GM19324 (cell line): ENCODE results near the gene PRKACB.
"Not testable (repeated sequence)": the region's sequence is repeated elsewhere in the genome, so short reads cannot be mapped to it uniquely, and the experiment has no call there.

Source experiments
- ATAC-seq: cut with Tn5 transposase; IDR thresholded peaks from one replicate; pipeline ENCODE4 v1.9.1; 2021; ENCODE audit warnings: mild to moderate bottlenecking, moderate library complexity; ENCODE audit not compliant: unreplicated experiment, low FRiP score

The PRKACB gene

GRCh38 chr1:84143796-84144565, at the start of gene PRKACB:
TSS of gene PRKACB (plus strand) at chr1:84144271. CDS start at chr1:84144362, 91 bp downstream.
- peak; percentile 83 for ATAC-seq

GRCh38 chr1:84095308-84095707, 48.8 kb upstream of the PRKACB start:
- ATAC-seq, result no peak

GRCh38 chr1:84096176-84096575, 47.9 kb upstream of the PRKACB start:
- ATAC-seq, result no peak

- ATAC-seq, result no peak
Observed at GRCh38 chr1:84101204-84101603, 42.9 kb upstream of the PRKACB start.

GRCh38 chr1:84103197-84103992, 40.7 kb upstream of the PRKACB start:
- ATAC-seq, result peak; percentile 50

GRCh38 chr1:84107538-84107937, 36.5 kb upstream of the PRKACB start:
- ATAC-seq, result not testable (repeated sequence)

- no peak for ATAC-seq
Observed at GRCh38 chr1:84107955-84108354, 36.1 kb upstream of the PRKACB start.

GRCh38 chr1:84108900-84109578, 35.0 kb upstream of the PRKACB start:
- no peak for ATAC-seq

- no peak for ATAC-seq
Observed at GRCh38 chr1:84110629-84111028, 33.4 kb upstream of the PRKACB start.

- no peak for ATAC-seq
Observed at GRCh38 chr1:84116558-84116957, 27.5 kb upstream of the PRKACB start.

GRCh38 chr1:84117868-84118267, 26.2 kb upstream of the PRKACB start:
- ATAC-seq, result no peak

- ATAC-seq, result no peak
Observed at GRCh38 chr1:84121360-84121759, 22.7 kb upstream of the PRKACB start.

GRCh38 chr1:84122780-84123382, 21.2 kb upstream of the PRKACB start:
- peak; percentile 58 for ATAC-seq

- ATAC-seq, result no peak
Observed at GRCh38 chr1:84133479-84133878, 10.6 kb upstream of the PRKACB start.

GRCh38 chr1:84135341-84135740, 8.7 kb upstream of the PRKACB start:
- no peak for ATAC-seq

- ATAC-seq, result no peak
Observed at GRCh38 chr1:84141182-84142003, 2.7 kb upstream of the PRKACB start.

- no peak for ATAC-seq
Observed at GRCh38 chr1:84145068-84145467, 997 bp downstream of the PRKACB start.

- no peak for ATAC-seq
Observed at GRCh38 chr1:84146411-84147032, 2.5 kb downstream of the PRKACB start.

GRCh38 chr1:84148758-84149157, 4.7 kb downstream of the PRKACB start:
- no peak for ATAC-seq
